Natural killer cell treated with Interleukin-12 subunit alpha and Interleukin-12 subunit beta and Interleukin-15 and Interleukin-18, amount 100 ng/mL, for 72 hours (primary cell): ENCODE data around the gene RNF182. TPM values are rescaled to one million over a fixed set of nuclear protein-coding genes. Genes with fewer than 3 reads are reported as not detected.

Experiments used
- ATAC-seq, 2 donors: fragments of 150-1000 bp; cut with Tn5 transposase in 1 of 2; sonication (Bioruptor Pico), chemical (Tn5 transposase) in 1 of 2; 2 replicates each; pipeline ENCODE4 v1.10.0; 2021
- DNase-seq: peaks from one replicate; pipeline ENCODE4 v3.0.0; 2022; ENCODE audit warnings: low spot score
- H3K27ac Mint-ChIP-seq, 2 donors: 1 replicate in 1 of 2; 2 replicates in 1 of 2; pipeline ENCODE4 v1.8.0; 2022; ENCODE audit warnings: mixed read lengths in 2 of 2, mild to moderate bottlenecking in 1 of 2, moderate library complexity in 1 of 2
- H3K27me3 Mint-ChIP-seq, 2 donors: 1 replicate in 1 of 2; 2 replicates in 1 of 2; pipeline ENCODE4 v1.8.0; 2022; ENCODE audit warnings: mixed read lengths in 2 of 2
- H3K36me3 Mint-ChIP-seq: one replicate; pipeline ENCODE4 v1.8.0; 2022; ENCODE audit warnings: mixed read lengths
- H3K4me1 Mint-ChIP-seq, 2 donors: 1 replicate in 1 of 2; 2 replicates in 1 of 2; pipeline ENCODE4 v1.8.0; 2022; ENCODE audit warnings: low read depth in 2 of 2, mixed read lengths in 2 of 2, mild to moderate bottlenecking in 1 of 2
- H3K4me3 Mint-ChIP-seq: one replicate; pipeline ENCODE4 v1.8.0; 2022; ENCODE audit warnings: mixed read lengths
- H3K9me3 Mint-ChIP-seq: 2 replicates; pipeline ENCODE4 v1.8.0; 2022; ENCODE audit warnings: mixed read lengths
- total RNA-seq, 2 donors: library from RNA; stranded (reverse); gene quantifications; one replicate each; pipeline ENCODE4 v1.2.3, GENCODE V29; 2022

RNF182 gene
- total RNA-seq, 2 donors from 2014 or later, result not detected

DNA sequence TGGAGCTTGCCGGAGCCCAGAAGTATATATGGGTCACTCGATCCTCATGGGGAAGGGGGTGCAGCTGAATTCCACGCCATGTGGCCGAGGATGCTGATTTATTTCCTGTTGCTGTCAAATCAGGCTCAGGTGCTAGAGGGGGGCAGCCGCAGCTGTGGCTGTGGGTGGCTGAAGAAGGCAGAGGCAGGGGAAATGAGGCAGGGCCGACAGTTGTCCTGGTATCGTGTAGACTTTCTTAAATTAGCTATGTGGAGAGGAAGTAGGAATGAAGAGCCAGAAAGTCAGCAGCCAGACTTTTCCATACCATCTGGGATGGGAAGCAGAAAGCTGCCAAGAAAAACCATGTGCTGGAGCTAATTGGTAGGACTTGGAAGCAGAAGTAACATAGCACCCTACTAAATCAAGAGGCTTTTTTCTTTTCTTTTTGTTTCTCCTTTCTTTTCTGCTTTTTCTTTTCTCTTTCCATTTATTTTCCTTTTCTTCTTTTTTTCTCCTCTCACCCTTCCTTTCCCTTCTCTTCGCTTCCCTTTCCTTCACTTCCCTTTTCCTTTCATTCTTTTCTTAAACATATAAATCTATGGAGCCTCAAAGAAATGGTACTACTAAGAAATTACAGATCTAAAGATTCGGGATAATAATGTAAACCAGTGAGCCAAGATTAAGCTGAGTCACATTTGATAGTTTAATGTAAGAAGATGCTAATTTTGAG is 102.2 kb downstream of the RNF182 start:
- H3K4me3 Mint-ChIP-seq, result no peak overlapping the region
- no peaks in the 10 kb centered on the region for H3K9me3 Mint-ChIP-seq
- H3K4me1 Mint-ChIP-seq, result peaks cover 18 to 20% of the 10 kb centered on the region in 2 donors
- DNase-seq (no peak), ATAC-seq (no peak)
- no peak overlapping the region for H3K27ac Mint-ChIP-seq
- peaks cover 19 to 48% of the 10 kb centered on the region in 2 donors for H3K27me3 Mint-ChIP-seq
- H3K36me3 Mint-ChIP-seq, result no peaks in the 10 kb centered on the region

DNA sequence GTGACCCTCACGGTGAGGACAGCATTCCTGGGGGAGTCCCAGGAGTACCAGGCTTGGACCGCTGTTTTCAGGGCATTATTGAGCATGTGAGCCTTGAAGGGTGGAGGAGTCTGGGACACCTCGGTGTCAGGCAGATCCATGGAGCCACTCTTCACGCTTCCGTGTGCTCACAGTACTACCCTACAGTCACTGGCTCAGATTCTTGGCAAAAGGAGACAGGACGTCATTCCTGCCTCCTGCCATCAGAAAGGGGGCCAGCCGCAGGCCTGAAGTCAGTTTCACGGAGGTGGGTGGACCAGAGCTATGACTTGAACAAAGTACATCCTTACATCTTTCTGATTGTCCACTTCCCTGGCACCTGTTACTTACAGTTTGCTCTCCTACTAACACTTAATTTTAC is 103.9 kb downstream of the RNF182 start:
- Mint-ChIP-seq H3K4me3 (no peak overlapping the region), H3K9me3 (no peaks in the 10 kb centered on the region), H3K4me1 (peaks cover 18 to 20% of the 10 kb centered on the region in 2 donors), H3K27me3 (peaks cover 19 to 50% of the 10 kb centered on the region in 2 donors), H3K27ac (no peak overlapping the region), H3K36me3 (no peaks in the 10 kb centered on the region)
- ATAC-seq (no peak), DNase-seq (no peak)

DNA sequence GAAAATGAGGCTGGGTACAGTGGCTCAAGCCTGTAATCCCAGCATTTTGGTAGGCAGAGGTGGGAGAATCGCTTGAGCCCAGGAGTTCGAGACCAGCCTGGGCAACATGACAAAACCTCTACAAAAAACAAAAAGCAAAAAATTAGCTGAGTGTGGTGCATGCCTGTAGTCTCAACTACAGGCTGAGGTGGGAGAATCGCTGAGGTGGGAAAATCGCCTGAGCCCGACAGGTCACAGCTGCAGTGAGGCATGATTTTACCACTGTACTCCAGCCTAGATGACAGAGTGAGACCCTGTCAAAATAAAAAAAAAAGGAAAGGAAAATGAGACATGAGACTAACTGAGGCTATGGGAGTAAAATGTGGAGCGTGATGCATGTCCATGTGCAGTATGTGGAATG is 104.9 kb downstream of the RNF182 start:
- no peak overlapping the region for H3K4me3 Mint-ChIP-seq
- H3K9me3 Mint-ChIP-seq, result no peaks in the 10 kb centered on the region
- no peak overlapping the region for H3K27ac Mint-ChIP-seq
- ATAC-seq (no peak), DNase-seq (no peak)
- H3K27me3 Mint-ChIP-seq, result peaks cover 27 to 60% of the 10 kb centered on the region in 2 donors
- no peaks in the 10 kb centered on the region for H3K36me3 Mint-ChIP-seq
- H3K4me1 Mint-ChIP-seq, result peaks cover 18 to 20% of the 10 kb centered on the region in 2 donors

Other genes starting within 250 kb of the RNF182 start
- 10 to 100 TPM; 49.2 to 61.1 TPM for gene RANBP9, start 213.1 kb upstream of the RNF182 start, total RNA-seq
- 10 to 100 TPM; 23.4 to 42.9 TPM for gene MCUR1, start 110.4 kb upstream of the RNF182 start, total RNA-seq
- gene CD83, start 192.8 kb downstream of the RNF182 start, total RNA-seq, result 100 to 1,000 TPM in 1 of 2 donors, 10 to 100 TPM in 1; 31.4 to 124 TPM